Measurements from ENCODE around the gene ZNF275.

Gene ZNF275

DNA sequence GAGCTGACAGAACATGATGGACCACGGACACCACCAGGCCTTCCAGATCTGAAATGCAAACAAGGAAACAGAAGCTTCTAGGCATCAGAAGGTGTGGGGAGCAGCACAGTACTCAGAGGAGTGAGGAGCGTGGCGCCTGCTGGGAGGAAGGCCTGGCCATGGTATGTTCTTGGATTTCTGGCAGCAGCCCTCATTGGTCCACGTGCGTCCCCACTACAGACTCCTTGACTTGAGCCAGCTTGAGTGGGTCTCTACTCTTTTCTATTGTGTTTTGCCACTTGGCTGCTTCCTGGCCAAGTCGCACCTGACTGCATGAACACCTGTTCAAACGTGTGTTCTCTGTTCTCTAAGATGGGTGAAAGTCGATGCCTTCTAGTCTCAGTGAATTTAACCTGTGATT is 18.0 kb downstream of the ZNF275 start:
- no peak for DNase-seq
- no peaks in the 10 kb centered on the region for H3K27me3 ChIP-seq
- no peak overlapping the region for H3K4me3 ChIP-seq (ENCODE audit: low read depth, low read length)
- TF ChIP-seq, protein P1, sequence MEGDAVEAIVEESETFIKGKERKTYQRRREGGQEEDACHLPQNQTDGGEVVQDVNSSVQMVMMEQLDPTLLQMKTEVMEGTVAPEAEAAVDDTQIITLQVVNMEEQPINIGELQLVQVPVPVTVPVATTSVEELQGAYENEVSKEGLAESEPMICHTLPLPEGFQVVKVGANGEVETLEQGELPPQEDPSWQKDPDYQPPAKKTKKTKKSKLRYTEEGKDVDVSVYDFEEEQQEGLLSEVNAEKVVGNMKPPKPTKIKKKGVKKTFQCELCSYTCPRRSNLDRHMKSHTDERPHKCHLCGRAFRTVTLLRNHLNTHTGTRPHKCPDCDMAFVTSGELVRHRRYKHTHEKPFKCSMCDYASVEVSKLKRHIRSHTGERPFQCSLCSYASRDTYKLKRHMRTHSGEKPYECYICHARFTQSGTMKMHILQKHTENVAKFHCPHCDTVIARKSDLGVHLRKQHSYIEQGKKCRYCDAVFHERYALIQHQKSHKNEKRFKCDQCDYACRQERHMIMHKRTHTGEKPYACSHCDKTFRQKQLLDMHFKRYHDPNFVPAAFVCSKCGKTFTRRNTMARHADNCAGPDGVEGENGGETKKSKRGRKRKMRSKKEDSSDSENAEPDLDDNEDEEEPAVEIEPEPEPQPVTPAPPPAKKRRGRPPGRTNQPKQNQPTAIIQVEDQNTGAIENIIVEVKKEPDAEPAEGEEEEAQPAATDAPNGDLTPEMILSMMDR (IDR thresholded peaks at IDR 0.05; ENCODE audit: low read depth, low read length), result no peak
- H3K9me3 ChIP-seq, result no peaks in the 10 kb centered on the region
- H3K36me3 ChIP-seq, result no peaks in the 10 kb centered on the region; the same call in none of the 2 replicates
- H3K4me1 ChIP-seq, result no peaks in the 10 kb centered on the region

DNA sequence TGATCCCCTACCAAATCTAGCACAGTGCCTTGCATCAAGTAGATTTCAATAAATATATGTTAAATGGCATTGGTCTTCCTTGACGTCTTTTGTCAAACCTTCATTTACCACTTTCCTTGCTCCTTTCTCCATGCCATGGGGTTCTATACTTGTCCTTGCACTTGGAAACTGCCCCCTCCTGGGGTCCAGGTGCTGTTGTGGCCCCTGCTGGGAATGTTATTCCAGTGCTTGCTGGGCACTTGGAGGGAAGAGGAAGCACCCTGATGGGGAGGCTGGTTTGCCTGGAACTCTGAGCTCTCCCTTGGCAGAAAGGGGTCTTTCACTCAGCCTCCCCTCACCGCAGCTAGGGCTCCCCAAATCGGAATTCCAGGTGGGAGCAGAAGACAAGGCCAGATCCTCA is 18.9 kb downstream of the ZNF275 start:
- TF ChIP-seq, protein P1 (IDR thresholded peaks at IDR 0.05; ENCODE audit: low read depth, low read length), result no peak
- Histone ChIP-seq H3K4me3 (ENCODE audit: low read depth, low read length) (no peak overlapping the region), H3K36me3 (no peaks in the 10 kb centered on the region; the same call in 1 of the 2 replicates), H3K27me3 (no peaks in the 10 kb centered on the region), H3K9me3 (no peaks in the 10 kb centered on the region), H3K4me1 (no peaks in the 10 kb centered on the region)
- DNase-seq, result no peak

- Histone ChIP-seq H3K9me3 (no peaks in the 10 kb centered on the region), H3K27me3 (no peaks in the 10 kb centered on the region), H3K36me3 (no peaks in the 10 kb centered on the region; the same call in 1 of the 2 replicates), H3K4me3 (ENCODE audit: low read depth, low read length) (no peak overlapping the region), H3K4me1 (no peaks in the 10 kb centered on the region)
- TF ChIP-seq, protein P1 (IDR thresholded peaks at IDR 0.05; ENCODE audit: low read depth, low read length), result peak; percentile 31
- DNase-seq, result peak; percentile 40
Measured at GRCh38 chrX:153353416-153353815, 19.5 kb downstream of the ZNF275 start.

- TF ChIP-seq, protein P1 (IDR thresholded peaks at IDR 0.05; ENCODE audit: low read depth, low read length), result no peak
Measured at GRCh38 chrX:153357877-153358276, 23.9 kb downstream of the ZNF275 start.

DNA sequence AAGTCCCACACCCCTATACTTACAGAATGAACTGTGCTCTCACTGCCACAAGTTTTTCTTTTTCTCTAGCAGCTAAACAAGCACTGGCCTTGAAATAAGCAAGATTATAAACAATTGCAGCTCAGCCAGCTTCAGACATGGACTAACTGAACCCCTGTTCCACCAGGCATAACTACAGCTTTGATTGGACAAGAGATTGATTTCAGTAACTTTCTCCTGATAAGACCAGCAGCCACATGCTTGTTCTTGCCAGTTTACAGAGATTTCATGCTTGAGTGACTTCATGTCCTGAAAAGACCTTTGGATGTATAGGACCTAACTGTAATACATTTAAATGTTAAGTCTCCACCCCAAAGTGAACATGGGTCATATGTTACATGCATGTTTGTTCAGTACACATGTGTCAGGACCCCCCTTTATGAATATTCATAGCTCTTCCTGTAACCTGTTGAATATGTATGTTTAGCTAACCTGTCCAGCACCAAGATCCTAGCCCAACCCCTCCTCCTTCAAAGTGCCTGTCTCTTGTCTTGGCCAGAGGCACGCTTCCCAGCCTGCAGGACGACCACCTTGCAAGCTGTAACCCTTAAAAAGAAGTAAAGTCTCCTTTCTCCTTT is 27.9 kb downstream of the ZNF275 start:
- TF ChIP-seq, protein P1 (IDR thresholded peaks at IDR 0.05; ENCODE audit: low read depth, low read length), result no peak
- no peaks in the 10 kb centered on the region for H3K36me3 ChIP-seq
- peaks cover 3% of the 10 kb centered on the region; the same call in 1 of the 2 replicates for H3K4me1 ChIP-seq
- no peak for DNase-seq
- H3K4me3 ChIP-seq (ENCODE audit: low read depth, low read length), result peak overlapping the region; percentile 7; the same call in 1 of the 2 replicates
- H3K9me3 ChIP-seq, result no peaks in the 10 kb centered on the region
- H3K27me3 ChIP-seq, result no peaks in the 10 kb centered on the region

More at GRCh38 chrX:153357877-153358276, 23.9 kb downstream of the ZNF275 start:
- no peaks in the 10 kb centered on the region for H3K9me3 ChIP-seq
- peaks cover 3% of the 10 kb centered on the region; the same call in 1 of the 2 replicates for H3K4me1 ChIP-seq
- H3K27me3 ChIP-seq, result no peaks in the 10 kb centered on the region
- no peaks in the 10 kb centered on the region for H3K36me3 ChIP-seq
- no peak overlapping the region for H3K4me3 ChIP-seq (ENCODE audit: low read depth, low read length)
- DNase-seq, result no peak

- no peak for DNase-seq
- H3K4me1 ChIP-seq, result peaks cover 3% of the 10 kb centered on the region; the same call in 1 of the 2 replicates
- no peaks in the 10 kb centered on the region for H3K9me3 ChIP-seq
Measured at GRCh38 chrX:153365670-153366069, 31.7 kb downstream of the ZNF275 start.

More at GRCh38 chrX:153365670-153366069, 31.7 kb downstream of the ZNF275 start:
- Histone ChIP-seq H3K4me3 (ENCODE audit: low read depth, low read length) (no peak overlapping the region), H3K27me3 (no peaks in the 10 kb centered on the region), H3K36me3 (no peaks in the 10 kb centered on the region)
- TF ChIP-seq, protein P1 (IDR thresholded peaks at IDR 0.05; ENCODE audit: low read depth, low read length), result no peak

Measured in BE2C (cell line).